B cell (primary cell): ENCODE measurements around the gene RABGAP1L. TPM values are rescaled to one million over a fixed set of nuclear protein-coding genes. Genes with fewer than 3 reads are reported as not detected.

Source experiments
- ATAC-seq: fragments of 200-7000 bp; cut with Tn5 transposase; one replicate; pipeline ENCODE4 v1.10.0; 2021; ENCODE audit warnings: low read depth, mild to moderate bottlenecking, moderate number of reproducible peaks, moderate library complexity
- CTCF ChIA-PET: fragments of 350-600 bp; sonication (Branson Sonifier 250); formaldehyde crosslinking; loops from one replicate; lab custom pipeline; 2021; ENCODE audit warnings: antibody characterized with exemption, inconsistent platforms; lab: Charles Lee
- POLR2A ChIA-PET: fragments of 350-600 bp; sonication (Branson Sonifier 250); formaldehyde crosslinking; loops from one replicate; lab custom pipeline; 2021; ENCODE audit warnings: antibody characterized with exemption; lab: Charles Lee
- DNase-seq: peaks from one replicate; pipeline ENCODE4 v3.0.0; 2013
- H2AFZ ChIP-seq: 2 replicates; pipeline ENCODE4 v1.6.1; 2012; ENCODE audit warnings: mild to moderate bottlenecking, low read depth, low read length; ENCODE audit not compliant: insufficient read depth, poor library complexity, severe bottlenecking
- H3K27ac ChIP-seq, 2 donors: 1 replicate in 1 of 2; 2 replicates in 1 of 2; pipeline ENCODE4 v1.5.1; 2012 to 2013; ENCODE audit warnings: low read length in 2 of 2, mild to moderate bottlenecking in 2 of 2, moderate library complexity in 1 of 2
- H3K27me3 ChIP-seq, 4 experiments: fragments of 200-600 bp in 1 of 4; sonication (generic) in 1 of 4; replicated peaks in 1 of 4; 1 replicate in 2 of 4; 2 replicates in 2 of 4; pipeline versions ENCODE4 v1.6.1 to v1.7.0; 2013 to 2016; ENCODE audit warnings: low read length in 3 of 4, mild to moderate bottlenecking in 2 of 4, mixed read lengths in 1 of 4, moderate library complexity in 1 of 4; ENCODE audit not compliant: insufficient read depth in 4 of 4, control insufficient read depth in 3 of 4; ENCODE audit errors: control extremely low read depth in 1 of 4
- H3K36me3 ChIP-seq, 2 experiments: replicated peaks in 1 of 2; 1 replicate in 1 of 2; 2 replicates in 1 of 2; pipeline versions ENCODE4 v1.6.1 to v1.7.1; 2013; ENCODE audit warnings: low read length in 1 of 2; ENCODE audit not compliant: insufficient read depth in 2 of 2, control insufficient read depth in 1 of 2; ENCODE audit errors: control extremely low read depth in 1 of 2, extremely low read depth in 1 of 2
- H3K4me1 ChIP-seq, 2 donors: fragments of 200-600 bp in 1 of 2; sonication (generic) in 1 of 2; 1 replicate in 1 of 2; 2 replicates in 1 of 2; pipeline versions ENCODE4 v1.5.1 to v1.6.1; 2013 to 2017; ENCODE audit warnings: low read length in 2 of 2; ENCODE audit not compliant: control insufficient read depth in 2 of 2, insufficient read depth in 2 of 2
- H3K4me2 ChIP-seq: replicated peaks from 2 replicates; pipeline ENCODE3; 2012; ENCODE audit warnings: mild to moderate bottlenecking, low read depth, low read length; ENCODE audit not compliant: poor library complexity, severe bottlenecking
- H3K4me3 ChIP-seq, 5 experiments: fragments of 200-600 bp in 1 of 5; sonication (generic) in 1 of 5; 1 replicate in 3 of 5; 2 replicates in 2 of 5; pipeline versions ENCODE4 v1.5.1 to v1.7.0; 2011 to 2016; ENCODE audit warnings: low read length in 4 of 5, mild to moderate bottlenecking in 4 of 5, low read depth in 2 of 5, control low read depth in 1 of 5, moderate library complexity in 1 of 5; ENCODE audit not compliant: insufficient read depth in 1 of 5; ENCODE audit errors: control extremely low read depth in 1 of 5, extremely low read depth in 1 of 5
- H3K79me2 ChIP-seq: fragments of 200-600 bp; sonication (generic); one replicate; pipeline ENCODE4 v1.6.0; 2016; ENCODE audit warnings: low read length; ENCODE audit not compliant: control insufficient read depth, insufficient read depth
- H3K9ac ChIP-seq: fragments of 200-600 bp; sonication (generic); 2 replicates; pipeline ENCODE4 v1.6.1; 2017; ENCODE audit warnings: mild to moderate bottlenecking, low read length, moderate library complexity
- H3K9me3 ChIP-seq, 3 donors: one replicate each; pipeline versions ENCODE4 v1.6.1 to v1.7.1; 2013; ENCODE audit warnings: low read length in 2 of 3; ENCODE audit not compliant: control insufficient read depth in 2 of 3, insufficient read depth in 1 of 3; ENCODE audit errors: control extremely low read depth in 1 of 3
- H4K20me1 ChIP-seq: 2 replicates; pipeline ENCODE4 v1.6.0; 2012; ENCODE audit warnings: mild to moderate bottlenecking, low read length; ENCODE audit not compliant: insufficient read depth, control insufficient read depth, poor library complexity, severe bottlenecking
- H3K27ac Mint-ChIP-seq: one replicate; pipeline ENCODE4 v1.8.0; 2021; ENCODE audit warnings: mixed read lengths
- H3K27me3 Mint-ChIP-seq: one replicate; pipeline ENCODE4 v1.8.0; 2021; ENCODE audit warnings: mixed read lengths
- H3K4me1 Mint-ChIP-seq: one replicate; pipeline ENCODE4 v1.8.0; 2021; ENCODE audit warnings: mixed read lengths
- H3K4me3 Mint-ChIP-seq: one replicate; pipeline ENCODE4 v1.8.0; 2021; ENCODE audit warnings: mixed read lengths
- H3K9me3 Mint-ChIP-seq: one replicate; pipeline ENCODE4 v1.8.0; 2022; ENCODE audit warnings: mixed read lengths; ENCODE audit not compliant: insufficient read depth
- EZH2 ChIP-seq: IDR thresholded peaks from 2 replicates; pipeline ENCODE4 v1.6.1; 2012; ENCODE audit warnings: borderline replicate concordance, low read depth, mild to moderate bottlenecking, moderate library complexity, low read length; ENCODE audit not compliant: insufficient read depth, poor library complexity, severe bottlenecking
- WGBS: methylation state at CpG from one replicate; pipeline ENCODE4 v1.1.5; 2013; ENCODE audit warnings: missing lambda C conversion rate; ENCODE audit not compliant: insufficient coverage; 5-methylcytosine and 5-hydroxymethylcytosine counted together
- intact Hi-C: fragments of 100-400 bp; cut with micrococcal nuclease; formaldehyde crosslinking; loops from one replicate; pipeline ENCODE4 v1.10.0; 2022
- polyA plus RNA-seq: library from polyadenylated mRNA; depleted of rRNA; stranded (reverse); fragments of >200 nt; gene quantifications from 2 replicates; pipeline ENCODE4 v1.2.3, GENCODE V29; 2012
- total RNA-seq, 2 donors: library from RNA; stranded (reverse); fragments of 120-200 nt in 1 of 2; gene quantifications; 1 replicate in 1 of 2; 2 replicates in 1 of 2; pipeline versions ENCODE4 v1.2.3 to v1.2.4, GENCODE V29; 2013 to 2022
- TF ChIP-seq, protein P1 (sequence below): fragments of 200-600 bp; IDR thresholded peaks from one replicate; pipeline ENCODE4 v1.8.0; 2022; ENCODE audit warnings: antibody characterized with exemption, mild to moderate bottlenecking

Gene RABGAP1L
- total and polyA plus RNA-seq, 2 donors (not counting 1 experiment from before 2014, with no cell fraction given) = 34.9 to 159 TPM

DNA sequence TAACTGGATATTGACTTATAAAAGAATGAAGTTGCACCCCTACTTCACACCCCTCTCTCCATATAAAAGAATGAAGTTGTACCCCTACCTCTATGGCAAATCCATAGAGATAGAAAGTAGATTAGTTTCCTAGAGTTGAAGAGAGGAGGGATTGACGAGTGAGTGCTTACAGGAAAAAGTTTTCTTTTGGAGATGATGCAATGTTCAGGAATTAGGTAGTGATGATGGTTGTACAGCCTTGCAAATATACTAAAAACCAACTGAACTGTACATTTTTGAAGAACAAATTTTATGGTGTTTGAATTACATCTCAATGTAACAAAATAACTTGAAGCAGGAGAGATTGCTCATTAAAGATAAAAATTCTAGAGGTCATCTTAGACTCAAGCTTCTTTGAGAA lies 561.3 kb downstream of the RABGAP1L start:
- Mint-ChIP-seq H3K4me3 (no peak overlapping the region), H3K27me3 (no peaks in the 10 kb centered on the region), H3K4me1 (peaks cover 2% of the 10 kb centered on the region), H3K27ac (no peak overlapping the region), H3K9me3 (no peaks in the 10 kb centered on the region)
- Histone ChIP-seq H3K9ac (no peak overlapping the region), H3K4me3 (no peak overlapping the region), H3K27me3 (no peaks in the 10 kb centered on the region), H2AFZ (no peak overlapping the region), H3K36me3 (no peaks in the 10 kb centered on the region), H3K27ac (no peak overlapping the region), H3K9me3 (no peaks in the 10 kb centered on the region), H3K79me2 (no peaks in the 10 kb centered on the region), H4K20me1 (no peaks in the 10 kb centered on the region), H3K4me1 (no peaks in the 10 kb centered on the region), H3K4me2 (no peak overlapping the region)
- intact Hi-C loops = no loop called here
- WGBS = no CpG with 5 or more reads among the region's 1 CpG
- TF ChIP-seq EZH2 = no peak
- TF ChIP-seq, protein P1, sequence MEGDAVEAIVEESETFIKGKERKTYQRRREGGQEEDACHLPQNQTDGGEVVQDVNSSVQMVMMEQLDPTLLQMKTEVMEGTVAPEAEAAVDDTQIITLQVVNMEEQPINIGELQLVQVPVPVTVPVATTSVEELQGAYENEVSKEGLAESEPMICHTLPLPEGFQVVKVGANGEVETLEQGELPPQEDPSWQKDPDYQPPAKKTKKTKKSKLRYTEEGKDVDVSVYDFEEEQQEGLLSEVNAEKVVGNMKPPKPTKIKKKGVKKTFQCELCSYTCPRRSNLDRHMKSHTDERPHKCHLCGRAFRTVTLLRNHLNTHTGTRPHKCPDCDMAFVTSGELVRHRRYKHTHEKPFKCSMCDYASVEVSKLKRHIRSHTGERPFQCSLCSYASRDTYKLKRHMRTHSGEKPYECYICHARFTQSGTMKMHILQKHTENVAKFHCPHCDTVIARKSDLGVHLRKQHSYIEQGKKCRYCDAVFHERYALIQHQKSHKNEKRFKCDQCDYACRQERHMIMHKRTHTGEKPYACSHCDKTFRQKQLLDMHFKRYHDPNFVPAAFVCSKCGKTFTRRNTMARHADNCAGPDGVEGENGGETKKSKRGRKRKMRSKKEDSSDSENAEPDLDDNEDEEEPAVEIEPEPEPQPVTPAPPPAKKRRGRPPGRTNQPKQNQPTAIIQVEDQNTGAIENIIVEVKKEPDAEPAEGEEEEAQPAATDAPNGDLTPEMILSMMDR = no peak
- ATAC-seq (no peak), DNase-seq (no peak)
- POLR2A ChIA-PET = no interaction called here
- CTCF ChIA-PET = no interaction called here

DNA sequence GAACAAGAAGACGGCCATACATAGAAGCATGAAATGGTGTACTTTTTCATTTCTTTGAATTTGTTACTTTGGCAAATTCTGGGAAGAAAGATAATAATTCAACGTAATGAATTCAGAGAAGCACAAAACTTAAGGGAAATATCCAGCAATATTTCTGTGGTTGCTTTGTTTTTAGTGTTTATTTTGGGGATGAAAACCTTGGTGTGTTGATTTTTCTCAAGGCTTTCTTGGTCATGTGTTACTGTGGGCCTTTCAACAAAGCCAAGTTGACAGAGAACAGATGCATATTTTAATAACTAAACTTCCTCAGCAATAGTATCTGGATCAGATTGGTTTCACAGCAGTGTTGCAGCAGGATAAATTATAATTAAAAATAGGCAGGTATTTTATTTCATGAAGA lies 561.9 kb downstream of the RABGAP1L start:
- Histone ChIP-seq H3K27me3 (no peaks in the 10 kb centered on the region), H3K36me3 (no peaks in the 10 kb centered on the region), H3K79me2 (no peaks in the 10 kb centered on the region), H3K27ac (no peak overlapping the region), H3K4me2 (no peak overlapping the region), H3K9me3 (no peaks in the 10 kb centered on the region), H4K20me1 (no peaks in the 10 kb centered on the region), H3K9ac (no peak overlapping the region), H3K4me1 (no peaks in the 10 kb centered on the region), H3K4me3 (no peak overlapping the region), H2AFZ (no peak overlapping the region)
- Mint-ChIP-seq H3K4me3 (no peak overlapping the region), H3K27ac (no peak overlapping the region), H3K27me3 (no peaks in the 10 kb centered on the region), H3K9me3 (no peaks in the 10 kb centered on the region), H3K4me1 (peaks cover 5% of the 10 kb centered on the region)
- intact Hi-C loops = no loop called here
- DNase-seq (no peak), ATAC-seq (no peak)
- POLR2A ChIA-PET = no interaction called here
- TF ChIP-seq, protein P1 = no peak
- TF ChIP-seq EZH2 = no peak
- CTCF ChIA-PET = no interaction called here
- 100% methylated on average over 2 of the region's 2 CpGs for WGBS
